ENCODE results near the gene TAC1.

TAC1 gene

DNA sequence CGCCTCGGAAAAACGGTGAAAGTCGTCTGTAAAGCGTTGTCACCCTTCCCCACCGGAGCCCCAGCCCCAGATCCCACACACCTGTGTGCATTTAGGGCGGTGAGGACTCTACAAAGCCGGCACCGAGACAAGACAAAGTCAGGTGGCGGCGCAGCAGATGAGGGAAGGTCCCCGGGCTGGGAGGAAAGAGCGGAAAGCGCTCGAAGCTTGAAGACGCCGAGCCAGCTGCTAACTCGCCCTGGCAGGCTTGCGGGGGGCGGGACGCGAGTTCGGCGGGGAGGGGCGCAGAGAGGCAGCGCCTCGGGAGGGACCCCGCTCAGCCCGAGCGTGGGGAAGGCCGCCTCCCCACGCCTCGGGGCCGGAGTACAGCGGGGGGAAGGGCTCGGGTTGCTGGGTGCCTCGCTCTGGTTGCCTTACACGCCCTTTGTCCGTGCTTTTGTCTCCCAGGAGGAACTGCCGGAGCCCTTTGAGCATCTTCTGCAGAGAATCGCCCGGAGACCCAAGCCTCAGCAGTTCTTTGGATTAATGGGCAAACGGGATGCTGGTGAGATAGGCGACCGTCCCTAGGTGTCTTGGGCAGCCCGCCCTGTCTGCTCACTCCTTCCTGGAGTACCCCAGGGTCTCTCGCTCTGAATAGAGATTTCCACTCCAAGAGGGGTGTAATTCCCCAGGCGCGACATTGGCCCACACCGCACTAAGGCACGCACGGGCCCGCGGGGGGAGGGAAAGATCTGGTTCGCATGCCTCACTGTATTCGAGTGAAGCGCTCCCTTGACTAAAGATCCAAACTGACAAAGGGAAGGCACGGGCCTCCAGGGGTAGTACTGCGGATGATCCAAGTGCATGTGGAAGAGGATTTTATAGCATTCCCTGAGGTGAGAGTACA lies 1.6 kb downstream of the TAC1 start (continued):
- TF ChIP-seq ZNF202 (tag by site-specific recombination; IDR thresholded peaks at IDR 0.05; ENCODE audit: borderline replicate concordance) (0 out of 2 replicates have a peak, but pooled peaks have one; percentile 34), SCRT2 (tag by site-specific recombination; IDR thresholded peaks at IDR 0.05) (peak; percentile 24; the same call in 1 of the 2 replicates), ZNF341 (tag by site-specific recombination; IDR thresholded peaks at IDR 0.05; ENCODE audit: low read depth) (0 out of 2 replicates have a peak, but pooled peaks have one; percentile 20), TCF7L2 (IDR thresholded peaks at IDR 0.05; ENCODE audit: borderline replicate concordance, low read depth, low read length) (no peak), KLF1 (tag by site-specific recombination; IDR thresholded peaks at IDR 0.05) (0 out of 2 replicates have a peak, but pooled peaks have one; percentile 13), OVOL3 (tag by site-specific recombination; IDR thresholded peaks at IDR 0.05) (no peak), ZEB2 (tag by site-specific recombination; IDR thresholded peaks at IDR 0.05) (no peak), ZNF214 (tag by site-specific recombination; IDR thresholded peaks at IDR 0.05; ENCODE audit: borderline replicate concordance) (no peak), SP2 (tag by site-specific recombination; IDR thresholded peaks at IDR 0.05) (0 out of 2 replicates have a peak, but pooled peaks have one; percentile 29), ZNF792 (tag by site-specific recombination; IDR thresholded peaks at IDR 0.05) (no peak), ZBTB1 (tag by site-specific recombination; IDR thresholded peaks at IDR 0.05) (no peak), ZFP41 (tag by site-specific recombination; IDR thresholded peaks at IDR 0.05; ENCODE audit: borderline replicate concordance) (no peak), ZNF621 (tag by site-specific recombination; IDR thresholded peaks at IDR 0.05) (no peak), ZNF48 (tag by site-specific recombination; IDR thresholded peaks at IDR 0.05) (no peak), ZNF624 (tag by site-specific recombination; IDR thresholded peaks at IDR 0.05) (no peak), ZNF239 (tag by site-specific recombination; IDR thresholded peaks at IDR 0.05) (no peak), ZNF549 (tag by site-specific recombination; IDR thresholded peaks at IDR 0.05) (no peak)
- TF ChIP-seq, protein P1, sequence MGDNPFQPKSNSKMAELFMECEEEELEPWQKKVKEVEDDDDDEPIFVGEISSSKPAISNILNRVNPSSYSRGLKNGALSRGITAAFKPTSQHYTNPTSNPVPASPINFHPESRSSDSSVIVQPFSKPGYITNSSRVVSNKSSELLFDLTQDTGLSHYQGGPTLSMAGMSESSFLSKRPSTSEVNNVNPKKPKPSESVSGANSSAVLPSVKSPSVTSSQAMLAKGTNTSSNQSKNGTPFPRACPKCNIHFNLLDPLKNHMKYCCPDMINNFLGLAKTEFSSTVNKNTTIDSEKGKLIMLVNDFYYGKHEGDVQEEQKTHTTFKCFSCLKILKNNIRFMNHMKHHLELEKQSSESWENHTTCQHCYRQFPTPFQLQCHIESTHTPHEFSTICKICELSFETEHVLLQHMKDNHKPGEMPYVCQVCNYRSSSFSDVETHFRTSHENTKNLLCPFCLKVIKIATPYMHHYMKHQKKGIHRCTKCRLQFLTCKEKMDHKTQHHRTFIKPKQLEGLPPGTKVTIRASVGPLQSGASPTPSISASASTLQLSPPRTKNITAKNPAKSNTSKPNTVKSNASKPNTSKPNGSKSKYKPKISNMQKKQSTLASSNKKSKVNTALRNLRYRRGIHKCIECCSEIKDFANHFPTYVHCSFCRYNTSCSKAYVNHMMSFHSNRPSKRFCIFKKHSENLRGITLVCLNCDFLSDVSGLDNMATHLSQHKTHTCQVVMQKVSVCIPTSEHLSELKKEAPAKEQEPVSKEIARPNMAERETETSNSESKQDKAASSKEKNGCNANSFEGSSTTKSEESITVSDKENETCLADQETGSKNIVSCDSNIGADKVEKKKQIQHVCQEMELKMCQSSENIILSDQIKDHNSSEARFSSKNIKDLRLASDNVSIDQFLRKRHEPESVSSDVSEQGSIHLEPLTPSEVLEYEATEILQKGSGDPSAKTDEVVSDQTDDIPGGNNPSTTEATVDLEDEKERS (tag by site-specific recombination; IDR thresholded peaks at IDR 0.05), result no peak
- TF ChIP-seq, protein P2, sequence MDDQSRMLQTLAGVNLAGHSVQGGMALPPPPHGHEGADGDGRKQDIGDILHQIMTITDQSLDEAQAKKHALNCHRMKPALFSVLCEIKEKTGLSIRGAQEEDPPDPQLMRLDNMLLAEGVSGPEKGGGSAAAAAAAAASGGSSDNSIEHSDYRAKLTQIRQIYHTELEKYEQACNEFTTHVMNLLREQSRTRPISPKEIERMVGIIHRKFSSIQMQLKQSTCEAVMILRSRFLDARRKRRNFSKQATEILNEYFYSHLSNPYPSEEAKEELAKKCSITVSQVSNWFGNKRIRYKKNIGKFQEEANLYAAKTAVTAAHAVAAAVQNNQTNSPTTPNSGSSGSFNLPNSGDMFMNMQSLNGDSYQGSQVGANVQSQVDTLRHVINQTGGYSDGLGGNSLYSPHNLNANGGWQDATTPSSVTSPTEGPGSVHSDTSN (CRISPR knock-in tag; IDR thresholded peaks at IDR 0.05), result no peak
- TF ChIP-seq, protein P3, sequence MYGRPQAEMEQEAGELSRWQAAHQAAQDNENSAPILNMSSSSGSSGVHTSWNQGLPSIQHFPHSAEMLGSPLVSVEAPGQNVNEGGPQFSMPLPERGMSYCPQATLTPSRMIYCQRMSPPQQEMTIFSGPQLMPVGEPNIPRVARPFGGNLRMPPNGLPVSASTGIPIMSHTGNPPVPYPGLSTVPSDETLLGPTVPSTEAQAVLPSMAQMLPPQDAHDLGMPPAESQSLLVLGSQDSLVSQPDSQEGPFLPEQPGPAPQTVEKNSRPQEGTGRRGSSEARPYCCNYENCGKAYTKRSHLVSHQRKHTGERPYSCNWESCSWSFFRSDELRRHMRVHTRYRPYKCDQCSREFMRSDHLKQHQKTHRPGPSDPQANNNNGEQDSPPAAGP (tag by site-specific recombination; IDR thresholded peaks at IDR 0.05), result no peak
- TF ChIP-seq, protein P4, sequence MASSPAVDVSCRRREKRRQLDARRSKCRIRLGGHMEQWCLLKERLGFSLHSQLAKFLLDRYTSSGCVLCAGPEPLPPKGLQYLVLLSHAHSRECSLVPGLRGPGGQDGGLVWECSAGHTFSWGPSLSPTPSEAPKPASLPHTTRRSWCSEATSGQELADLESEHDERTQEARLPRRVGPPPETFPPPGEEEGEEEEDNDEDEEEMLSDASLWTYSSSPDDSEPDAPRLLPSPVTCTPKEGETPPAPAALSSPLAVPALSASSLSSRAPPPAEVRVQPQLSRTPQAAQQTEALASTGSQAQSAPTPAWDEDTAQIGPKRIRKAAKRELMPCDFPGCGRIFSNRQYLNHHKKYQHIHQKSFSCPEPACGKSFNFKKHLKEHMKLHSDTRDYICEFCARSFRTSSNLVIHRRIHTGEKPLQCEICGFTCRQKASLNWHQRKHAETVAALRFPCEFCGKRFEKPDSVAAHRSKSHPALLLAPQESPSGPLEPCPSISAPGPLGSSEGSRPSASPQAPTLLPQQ (tag by site-specific recombination; IDR thresholded peaks at IDR 0.05), result no peak

All from HEK293 (cell line).